A673 (cell line): Measurements from ENCODE around the gene IDE.

ENCODE experiments used
- CTCF ChIP-seq: fragments of 300-800, 200-600 bp; sonication (generic); conservative IDR thresholded peaks from 2 replicates; pipeline ENCODE4 v1.5.1; 2017; ENCODE audit warnings: low read depth, mild to moderate bottlenecking, antibody characterized with exemption, low read length, moderate library complexity, mixed read lengths
- EZH2 ChIP-seq: fragments of 200-600 bp; sonication (generic); IDR thresholded peaks from 2 replicates; pipeline ENCODE4 v1.6.1; 2017; ENCODE audit warnings: borderline replicate concordance, low read depth, mild to moderate bottlenecking, mixed read lengths, antibody characterized with exemption, low read length; ENCODE audit not compliant: poor library complexity, severe bottlenecking

GRCh38 chr10:92527716-92528115 lies 46.2 kb downstream of the IDE start:
- TF ChIP-seq CTCF, result no peak
- TF ChIP-seq EZH2, result no peak
